GM18907 (cell line): Measurements from ENCODE around the gene ZNF525.
"Not testable (repeated sequence)": the region's sequence is repeated elsewhere in the genome, so short reads cannot be mapped to it uniquely, and the experiment has no call there.

Experiments
- ATAC-seq: cut with Tn5 transposase; IDR thresholded peaks from one replicate; pipeline ENCODE4 v1.9.1; 2021; ENCODE audit warnings: mild to moderate bottlenecking, moderate library complexity; ENCODE audit not compliant: unreplicated experiment

The ZNF525 gene

GRCh38 chr19:53365134-53365898, at the start of gene ZNF525:
Gene ZNF525, plus strand, starts transcription at chr19:53365705. Its CDS starts 6,577 bp downstream, at chr19:53372282.
- ATAC-seq, result peak; percentile 99

- no peak for ATAC-seq
Observed at GRCh38 chr19:53328967-53329366, 36.5 kb upstream of the ZNF525 start.

GRCh38 chr19:53332484-53332883, 33.0 kb upstream of the ZNF525 start:
- no peak for ATAC-seq

GRCh38 chr19:53333066-53333462, 32.4 kb upstream of the ZNF525 start:
- peak; percentile 31 for ATAC-seq

GRCh38 chr19:53333463-53334449, 31.7 kb upstream of the ZNF525 start, which contains the start of gene ZNF845:
Gene ZNF845, plus strand, starts transcription at chr19:53333749. Its CDS starts 7,559 bp downstream, at chr19:53341308.
- ATAC-seq, result peak; percentile 94

GRCh38 chr19:53344403-53344802, 21.1 kb upstream of the ZNF525 start:
- not testable (repeated sequence) for ATAC-seq

- ATAC-seq, result no peak
Observed at GRCh38 chr19:53355739-53356138, 9.8 kb upstream of the ZNF525 start.

- no peak for ATAC-seq
Observed at GRCh38 chr19:53357821-53358581, 7.5 kb upstream of the ZNF525 start.

- not testable (repeated sequence) for ATAC-seq
Observed at GRCh38 chr19:53360056-53360455, 5.4 kb upstream of the ZNF525 start.

- ATAC-seq, result peak; percentile 60
Observed at GRCh38 chr19:53365899-53366493, 491 bp downstream of the ZNF525 start.

- ATAC-seq, result no peak
Observed at GRCh38 chr19:53372196-53372595, 6.7 kb downstream of the ZNF525 start.

GRCh38 chr19:53374288-53374687, 8.8 kb downstream of the ZNF525 start:
- ATAC-seq, result no peak

- no peak for ATAC-seq
Observed at GRCh38 chr19:53374743-53375142, 9.2 kb downstream of the ZNF525 start.

GRCh38 chr19:53381376-53381775, 15.9 kb downstream of the ZNF525 start:
- ATAC-seq, result no peak

GRCh38 chr19:53388168-53388567, 22.7 kb downstream of the ZNF525 start:
- no peak for ATAC-seq

- no peak for ATAC-seq
Observed at GRCh38 chr19:53388904-53389303, 23.4 kb downstream of the ZNF525 start.

- no peak for ATAC-seq
Observed at GRCh38 chr19:53389571-53389970, 24.1 kb downstream of the ZNF525 start.

- no peak for ATAC-seq
Observed at GRCh38 chr19:53389978-53390377, 24.5 kb downstream of the ZNF525 start.

GRCh38 chr19:53394522-53394973, 29.0 kb downstream of the ZNF525 start:
- peak; percentile 12 for ATAC-seq
